ENCODE results near the gene TSC1.

Gene TSC1

GRCh38 chr9:132989414-132989996 lies 45.1 kb upstream of the TSC1 start:
- DNase-seq = no peak
- in situ Hi-C loops (cut with HindIII; ENCODE audit: low pct_ligation_motif_present, low sequenced_read_pairs) = no loop called here

GRCh38 chr9:132989014-132989310 lies 44.5 kb upstream of the TSC1 start:
- in situ Hi-C loops (cut with HindIII; ENCODE audit: low pct_ligation_motif_present, low sequenced_read_pairs) = no loop called here
- no peak overlapping the region for H3K27ac ChIP-seq
- no peaks in the 10 kb centered on the region for H3K36me3 ChIP-seq (replicated peaks)
- DNase-seq = no peak
- no peak overlapping the region for H3K4me3 ChIP-seq (ENCODE audit: low read depth, low read length)
- no peak for TF ChIP-seq CTCF (IDR thresholded peaks at IDR 0.05; ENCODE audit: low read depth, low read length, missing control alignments)
- H3K27me3 ChIP-seq (replicated peaks) = peaks cover 43% of the 10 kb centered on the region

More at GRCh38 chr9:132989414-132989996, 45.1 kb upstream of the TSC1 start:
- H3K4me3 ChIP-seq (ENCODE audit: low read depth, low read length) = no peak overlapping the region
- H3K27ac ChIP-seq = no peak overlapping the region
- H3K27me3 ChIP-seq (replicated peaks) = peaks cover 41% of the 10 kb centered on the region
- H3K36me3 ChIP-seq (replicated peaks) = no peaks in the 10 kb centered on the region
- no peak for TF ChIP-seq CTCF (IDR thresholded peaks at IDR 0.05; ENCODE audit: low read depth, low read length, missing control alignments)

GRCh38 chr9:132988244-132989013 lies 44.0 kb upstream of the TSC1 start:
- no peak overlapping the region for H3K4me3 ChIP-seq (ENCODE audit: low read depth, low read length)
- DNase-seq = no peak
- H3K27me3 ChIP-seq (replicated peaks) = peaks cover 37% of the 10 kb centered on the region
- in situ Hi-C loops (cut with HindIII; ENCODE audit: low pct_ligation_motif_present, low sequenced_read_pairs) = no loop called here
- H3K36me3 ChIP-seq (replicated peaks) = no peaks in the 10 kb centered on the region
- no peak overlapping the region for H3K27ac ChIP-seq
- no peak for TF ChIP-seq CTCF (IDR thresholded peaks at IDR 0.05; ENCODE audit: low read depth, low read length, missing control alignments)

- Histone ChIP-seq H3K4me3 (ENCODE audit: low read depth, low read length) (no peak overlapping the region), H3K27ac (no peak overlapping the region), H3K27me3 (replicated peaks) (peaks cover 30% of the 10 kb centered on the region), H3K36me3 (replicated peaks) (no peaks in the 10 kb centered on the region)
- no peak for TF ChIP-seq CTCF (IDR thresholded peaks at IDR 0.05; ENCODE audit: low read depth, low read length, missing control alignments)
- DNase-seq = no peak
- in situ Hi-C loops (cut with HindIII; ENCODE audit: low pct_ligation_motif_present, low sequenced_read_pairs) = no loop called here
Observed at GRCh38 chr9:132986640-132987620, 42.5 kb upstream of the TSC1 start.

- Histone ChIP-seq H3K27me3 (replicated peaks) (peaks cover 25% of the 10 kb centered on the region), H3K27ac (no peak overlapping the region), H3K4me3 (ENCODE audit: low read depth, low read length) (no peak overlapping the region), H3K36me3 (replicated peaks) (no peaks in the 10 kb centered on the region)
- in situ Hi-C loops (cut with HindIII; ENCODE audit: low pct_ligation_motif_present, low sequenced_read_pairs) = no loop called here
- no peak for DNase-seq
- no peak for TF ChIP-seq CTCF (IDR thresholded peaks at IDR 0.05; ENCODE audit: low read depth, low read length, missing control alignments)
Observed at GRCh38 chr9:132986114-132986513, 41.7 kb upstream of the TSC1 start.
